Measurements from ENCODE around the gene ZNF19.

DNA sequence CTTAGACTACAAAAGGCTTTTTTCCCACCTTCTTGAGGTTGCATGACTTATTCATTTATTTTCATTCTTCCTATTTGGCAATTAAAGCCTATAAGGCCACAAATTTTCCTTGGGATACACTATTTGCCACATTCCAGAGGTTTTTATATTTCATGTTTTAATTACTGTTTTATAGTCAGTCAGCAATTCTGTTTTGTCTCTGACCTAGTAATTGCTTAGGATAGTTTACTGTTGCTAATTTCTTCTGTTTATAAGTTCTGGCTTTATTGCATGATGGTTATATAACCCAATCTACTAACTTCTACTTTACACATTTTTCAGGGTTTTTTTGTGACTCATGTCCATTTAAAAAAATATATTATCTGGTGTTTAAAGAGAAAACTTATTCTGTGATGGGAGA, 29.6 kb downstream of the ZNF19 start:
- TF ChIP-seq POLR2A (IDR thresholded peaks at IDR 0.05; ENCODE audit: low read length) = no peak
- TF ChIP-seq GATA1 (IDR thresholded peaks at IDR 0.05; ENCODE audit: low read depth, low read length) = no peak
